Sigmoid colon (tissue), 7 donors: ENCODE results near the gene DHX16. TPM values are rescaled to one million over a fixed set of nuclear protein-coding genes. Genes with fewer than 3 reads are reported as not detected.

Experiments
- DNase-seq: peaks from one replicate; pipeline ENCODE4 v3.0.0-alpha.2; 2019
- H3K27ac ChIP-seq, 4 donors: fragments of 200-600 bp; sonication (generic); one replicate each; pipeline ENCODE4 v1.5.1; 2016 to 2019; ENCODE audit warnings: mild to moderate bottlenecking in 1 of 4
- H3K27me3 ChIP-seq, 3 donors: fragments of 200-600 bp; sonication (generic); one replicate each; pipeline ENCODE4 v1.5.1; 2019; ENCODE audit warnings: mild to moderate bottlenecking in 1 of 3
- H3K36me3 ChIP-seq, 4 donors: fragments of 200-600 bp; sonication (generic); one replicate each; pipeline ENCODE4 v1.5.1; 2016 to 2019
- H3K4me1 ChIP-seq, 4 donors: fragments of 200-600 bp; sonication (generic); one replicate each; pipeline ENCODE4 v1.5.1; 2017 to 2019
- H3K4me3 ChIP-seq, 4 donors: fragments of 200-600 bp; sonication (generic); one replicate each; pipeline ENCODE4 v1.5.1; 2017 to 2019; ENCODE audit warnings: mild to moderate bottlenecking in 2 of 4, moderate library complexity in 1 of 4
- H3K9me3 ChIP-seq, 4 donors: fragments of 200-600 bp in 3 of 4; sonication (generic) in 3 of 4; one replicate each; pipeline versions ENCODE4 v1.5.1 to v1.6.1; 2013 to 2019
- EP300 ChIP-seq, 4 donors: sonication (generic); formaldehyde crosslinking; IDR thresholded peaks; one replicate each; pipeline ENCODE4 v1.6.1; 2017; ENCODE audit warnings: antibody characterized with exemption in 4 of 4
- POLR2A ChIP-seq, 2 donors: fragments of 450-650 bp; IDR thresholded peaks; one replicate each; pipeline ENCODE4 v1.6.1; 2016; ENCODE audit warnings: antibody characterized with exemption in 2 of 2, mild to moderate bottlenecking in 2 of 2, moderate library complexity in 2 of 2
- POLR2AphosphoS5 ChIP-seq, 4 donors: sonication (generic); formaldehyde crosslinking; IDR thresholded peaks; one replicate each; pipeline ENCODE4 v1.6.1; 2017; ENCODE audit warnings: antibody characterized with exemption in 4 of 4
- WGBS, 2 donors: extraction: QIAGEN DNeasy Blood & Tissue Kit; methylation state at CpG; one replicate each; pipeline ENCODE4 v1.1.7; 2013; 5-methylcytosine and 5-hydroxymethylcytosine counted together
- intact Hi-C: fragments of 100-400 bp; cut with DNase I; formaldehyde crosslinking; loops from one replicate; pipeline ENCODE4 v1.15.1; 2023
- polyA plus RNA-seq, 3 donors: library from polyadenylated mRNA; stranded (reverse); fragments of 200-250 nt; gene quantifications; one replicate each; pipeline ENCODE4 v1.2.3, GENCODE V29; 2013
- total RNA-seq, 4 donors: library from RNA; depleted of rRNA; stranded (reverse); fragments of >200 nt; gene quantifications; one replicate each; pipeline ENCODE4 v1.1.0, GENCODE V29; 2016
- TF ChIP-seq, protein P1 (sequence below), 4 experiments: fragments of 450-650 bp in 3 of 4; fragments of 200-600 bp in 1 of 4; IDR thresholded peaks; one replicate each; pipeline ENCODE4 v1.5.1; 2016 to 2019; ENCODE audit warnings: antibody characterized with exemption in 4 of 4, mild to moderate bottlenecking in 3 of 4, moderate library complexity in 2 of 4
- donor health status: healthy with polysubstance abuse.
- donor health status: Bipolar disorder and iron deficiency.
- donor health status: healthy.

DHX16 gene
- total and polyA plus RNA-seq, 7 donors, result 18.0 to 34.2 (median 22.3) TPM

GRCh38 chr6:30657454-30657853, 15.4 kb downstream of the DHX16 start:
- H3K9me3 ChIP-seq, result no peaks in the 10 kb centered on the region
- no peak overlapping the region for H3K4me3 ChIP-seq
- DNase-seq, result no peak
- no peaks in the 10 kb centered on the region for H3K4me1 ChIP-seq
- H3K27ac ChIP-seq, result no peak overlapping the region
- intact Hi-C loops, result no loop called here
- no peaks in the 10 kb centered on the region for H3K27me3 ChIP-seq
- H3K36me3 ChIP-seq, result peaks cover 63 to 100% (median 87%) of the 10 kb centered on the region in 4 donors
- no peak for TF ChIP-seq EP300 (IDR thresholded peaks at IDR 0.05)
- TF ChIP-seq, protein P1, sequence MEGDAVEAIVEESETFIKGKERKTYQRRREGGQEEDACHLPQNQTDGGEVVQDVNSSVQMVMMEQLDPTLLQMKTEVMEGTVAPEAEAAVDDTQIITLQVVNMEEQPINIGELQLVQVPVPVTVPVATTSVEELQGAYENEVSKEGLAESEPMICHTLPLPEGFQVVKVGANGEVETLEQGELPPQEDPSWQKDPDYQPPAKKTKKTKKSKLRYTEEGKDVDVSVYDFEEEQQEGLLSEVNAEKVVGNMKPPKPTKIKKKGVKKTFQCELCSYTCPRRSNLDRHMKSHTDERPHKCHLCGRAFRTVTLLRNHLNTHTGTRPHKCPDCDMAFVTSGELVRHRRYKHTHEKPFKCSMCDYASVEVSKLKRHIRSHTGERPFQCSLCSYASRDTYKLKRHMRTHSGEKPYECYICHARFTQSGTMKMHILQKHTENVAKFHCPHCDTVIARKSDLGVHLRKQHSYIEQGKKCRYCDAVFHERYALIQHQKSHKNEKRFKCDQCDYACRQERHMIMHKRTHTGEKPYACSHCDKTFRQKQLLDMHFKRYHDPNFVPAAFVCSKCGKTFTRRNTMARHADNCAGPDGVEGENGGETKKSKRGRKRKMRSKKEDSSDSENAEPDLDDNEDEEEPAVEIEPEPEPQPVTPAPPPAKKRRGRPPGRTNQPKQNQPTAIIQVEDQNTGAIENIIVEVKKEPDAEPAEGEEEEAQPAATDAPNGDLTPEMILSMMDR (IDR thresholded peaks at IDR 0.05), result no peak
- no peak for TF ChIP-seq POLR2A (IDR thresholded peaks at IDR 0.05)
- TF ChIP-seq POLR2AphosphoS5 (IDR thresholded peaks at IDR 0.05), result no peak

DNA sequence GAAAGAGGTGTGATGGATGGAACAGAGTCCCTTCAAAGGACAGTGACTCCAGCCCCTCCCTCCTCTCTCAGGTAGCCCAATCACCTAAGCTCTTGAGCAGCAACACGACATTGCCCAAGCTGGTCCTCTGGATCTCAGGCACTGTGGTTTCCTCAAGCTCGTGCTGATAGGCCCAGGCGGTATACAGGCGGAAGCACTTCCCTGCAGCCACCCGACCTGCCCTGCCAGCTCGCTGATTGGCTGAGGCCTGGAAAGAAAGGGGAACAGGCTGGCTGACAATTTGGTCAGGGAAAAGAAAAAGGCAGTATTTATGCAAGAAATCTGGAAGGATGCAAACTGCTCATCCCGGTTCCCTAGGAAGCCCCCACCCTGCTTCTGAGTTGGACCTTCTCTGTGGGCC, 16.3 kb downstream of the DHX16 start:
- H3K27ac ChIP-seq, result no peak overlapping the region
- WGBS, 2 donors, result 80 to 86% methylated on average over 7 of the region's 7 CpGs
- H3K27me3 ChIP-seq, result no peaks in the 10 kb centered on the region
- H3K4me1 ChIP-seq, result no peaks in the 10 kb centered on the region
- TF ChIP-seq POLR2AphosphoS5 (IDR thresholded peaks at IDR 0.05) (no peak), EP300 (IDR thresholded peaks at IDR 0.05) (no peak), POLR2A (IDR thresholded peaks at IDR 0.05) (no peak)
- TF ChIP-seq, protein P1 (IDR thresholded peaks at IDR 0.05), result no peak
- intact Hi-C loops, result no loop called here
- DNase-seq, result no peak
- H3K36me3 ChIP-seq, result peaks cover 70 to 100% (median 86%) of the 10 kb centered on the region in 4 donors
- H3K9me3 ChIP-seq, result no peaks in the 10 kb centered on the region
- H3K4me3 ChIP-seq, result no peak overlapping the region

GRCh38 chr6:30655743-30656094, 17.1 kb downstream of the DHX16 start:
- no peak for TF ChIP-seq EP300 (IDR thresholded peaks at IDR 0.05)
- TF ChIP-seq POLR2AphosphoS5 (IDR thresholded peaks at IDR 0.05), result no peak
- TF ChIP-seq POLR2A (IDR thresholded peaks at IDR 0.05), result no peak
- TF ChIP-seq, protein P1 (IDR thresholded peaks at IDR 0.05), result no peak
- no peak for DNase-seq
- Histone ChIP-seq H3K9me3 (no peaks in the 10 kb centered on the region), H3K4me1 (no peaks in the 10 kb centered on the region), H3K27ac (no peak overlapping the region), H3K36me3 (peaks cover 65 to 100% (median 87%) of the 10 kb centered on the region in 4 donors), H3K27me3 (no peaks in the 10 kb centered on the region), H3K4me3 (no peak overlapping the region)
- 95 to 98% methylated on average over 3 of the region's 3 CpGs for WGBS, 2 donors
- intact Hi-C loops, result no loop called here

GRCh38 chr6:30654798-30655742, 17.7 kb downstream of the DHX16 start:
- 91 to 93% methylated on average over 19 of the region's 19 CpGs for WGBS, 2 donors
- Histone ChIP-seq H3K9me3 (no peaks in the 10 kb centered on the region), H3K4me1 (no peaks in the 10 kb centered on the region), H3K4me3 (no peak overlapping the region), H3K27me3 (no peaks in the 10 kb centered on the region), H3K27ac (no peak overlapping the region), H3K36me3 (peaks cover 61 to 99% (median 83%) of the 10 kb centered on the region in 4 donors)
- no peak for DNase-seq
- TF ChIP-seq EP300 (IDR thresholded peaks at IDR 0.05) (no peak), POLR2AphosphoS5 (IDR thresholded peaks at IDR 0.05) (no peak), POLR2A (IDR thresholded peaks at IDR 0.05) (no peak)
- TF ChIP-seq, protein P1 (IDR thresholded peaks at IDR 0.05), result no peak
- intact Hi-C loops, result no loop called here
